ENCODE results near the gene DHX40. TPM values are rescaled to one million over a fixed set of nuclear protein-coding genes. Genes with fewer than 3 reads are reported as not detected.
A peak's percentile ranks its signal among the peaks of the same experiment; 100 is the strongest.
"Not testable (repeated sequence)": the region's sequence is repeated elsewhere in the genome, so short reads cannot be mapped to it uniquely, and the experiment has no call there.

The DHX40 gene
- total RNA-seq, 1 donor: 32.0 TPM

GRCh38 chr17:59558953-59559352, 6.5 kb upstream of the DHX40 start:
- DNase-seq (ENCODE audit: low read depth in 2 of 3, low spot score in 2 of 3): peak in 1 of 3 donors; percentile 39

- peak in 2 of 3 donors; percentile 41 to 67 for DNase-seq (ENCODE audit: low read depth in 2 of 3, low spot score in 2 of 3)
Observed at GRCh38 chr17:59561042-59561441, 4.4 kb upstream of the DHX40 start.

DNA sequence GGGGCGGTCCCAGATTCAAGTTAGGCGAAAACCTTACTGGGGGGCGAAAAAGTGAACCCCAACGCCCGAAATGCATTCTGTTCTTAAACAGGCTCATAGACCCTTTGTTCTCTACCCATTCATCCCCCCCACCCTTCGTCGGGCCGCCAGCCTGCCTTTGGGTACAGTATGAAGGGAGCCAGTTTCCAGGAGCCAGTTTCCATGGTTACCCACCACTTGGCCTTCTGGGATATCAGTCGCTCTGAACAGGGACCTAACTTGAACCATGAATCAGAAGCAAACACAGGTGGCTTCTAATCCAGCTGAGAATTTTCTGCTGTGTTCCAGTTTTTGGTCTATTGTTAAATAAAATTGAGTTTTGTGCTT, 532 bp downstream of the DHX40 start:
- DNase-seq (ENCODE audit: low read depth in 2 of 3, low spot score in 2 of 3): peak; percentile 26 to 76 (median 70)

GRCh38 chr17:59569151-59569550, 3.7 kb downstream of the DHX40 start:
- DNase-seq (ENCODE audit: low read depth in 2 of 3, low spot score in 2 of 3): not testable (repeated sequence)

- DNase-seq (ENCODE audit: low read depth in 2 of 3, low spot score in 2 of 3): no peak
Observed at GRCh38 chr17:59572301-59572924, 7.0 kb downstream of the DHX40 start.

- not testable (repeated sequence) for DNase-seq (ENCODE audit: low read depth in 2 of 3, low spot score in 2 of 3)
Observed at GRCh38 chr17:59584168-59584567, 18.8 kb downstream of the DHX40 start.

- DNase-seq (ENCODE audit: low read depth in 2 of 3, low spot score in 2 of 3): no peak
Observed at GRCh38 chr17:59600169-59600568, 34.8 kb downstream of the DHX40 start.

DNA sequence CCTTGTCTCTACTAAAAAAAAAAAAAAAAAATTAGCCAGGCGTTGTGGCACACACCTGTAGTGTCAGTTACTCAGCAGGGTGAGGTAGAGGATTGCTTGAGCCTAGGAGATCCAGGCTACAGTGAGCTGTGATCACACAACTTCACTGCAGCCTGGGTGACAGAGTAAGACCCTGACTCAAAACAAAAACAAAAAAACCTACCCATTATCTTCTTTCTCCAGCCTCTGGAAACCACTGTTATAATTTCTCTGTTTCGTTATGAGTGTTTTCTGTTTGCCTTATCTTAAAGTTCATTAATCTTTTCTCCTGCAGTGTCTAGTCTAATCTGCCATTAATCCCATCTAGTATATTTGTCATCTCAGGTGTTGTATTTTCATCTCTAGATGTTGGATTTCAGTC, 35.7 kb downstream of the DHX40 start:
- DNase-seq (ENCODE audit: low read depth in 2 of 3, low spot score in 2 of 3): no peak

GRCh38 chr17:59607061-59607460, 41.7 kb downstream of the DHX40 start:
- no peak for DNase-seq (ENCODE audit: low read depth in 2 of 3, low spot score in 2 of 3)

- peak in 1 of 3 donors; percentile 25 for DNase-seq (ENCODE audit: low read depth in 2 of 3, low spot score in 2 of 3)
Observed at GRCh38 chr17:59607817-59608403, 42.5 kb downstream of the DHX40 start.

- no peak for DNase-seq (ENCODE audit: low read depth in 2 of 3, low spot score in 2 of 3)
Observed at GRCh38 chr17:59611503-59611902, 46.1 kb downstream of the DHX40 start.

DNA sequence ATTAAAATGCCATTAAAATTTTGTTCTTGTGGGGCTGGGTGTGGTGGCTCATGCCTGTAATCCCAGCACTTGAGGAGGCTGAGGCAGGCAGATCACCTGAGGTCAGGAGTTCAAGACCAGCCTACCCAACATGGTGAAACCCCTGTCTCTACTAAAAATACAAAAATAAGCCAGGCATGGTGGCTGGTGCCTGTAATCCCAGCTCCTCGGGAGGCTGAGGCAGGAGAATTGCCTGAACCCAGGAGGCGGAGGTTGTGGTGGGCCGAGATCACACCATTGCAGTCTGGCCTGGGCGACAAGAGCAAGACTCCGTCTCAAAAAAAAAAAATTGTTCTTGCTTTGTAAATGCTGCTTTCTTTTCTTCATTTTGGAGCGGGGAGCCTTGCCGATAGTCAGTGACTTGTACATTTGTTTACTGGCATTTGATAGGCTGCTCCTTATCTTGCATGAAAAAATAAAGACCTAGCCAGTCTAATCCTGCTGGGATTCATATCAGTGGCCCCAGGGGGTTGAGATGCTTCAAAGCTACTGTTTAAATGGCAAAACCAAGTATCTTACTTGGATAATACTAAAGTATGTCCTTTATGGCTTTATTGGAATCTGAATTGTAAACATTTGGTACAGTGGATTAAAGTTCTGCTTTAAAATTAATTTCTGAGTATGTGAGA, 51.0 kb downstream of the DHX40 start:
- no peak for DNase-seq (ENCODE audit: low read depth in 2 of 3, low spot score in 2 of 3)

GRCh38 chr17:59617156-59617732, 51.8 kb downstream of the DHX40 start:
- no peak for DNase-seq (ENCODE audit: low read depth in 2 of 3, low spot score in 2 of 3)

DNA sequence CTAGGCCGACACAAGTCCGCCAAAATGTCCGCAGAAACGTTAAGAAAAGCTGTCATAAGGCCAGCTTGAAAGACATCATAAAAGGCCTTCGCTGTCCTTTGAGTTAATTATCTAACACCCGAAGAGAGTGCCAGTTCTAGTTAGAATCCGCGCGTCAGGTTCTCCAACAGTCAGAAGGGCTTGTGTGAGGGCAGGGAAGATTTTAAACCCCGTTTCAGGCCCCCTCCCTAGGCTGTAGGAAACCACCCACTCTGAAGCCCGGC, 53.6 kb downstream of the DHX40 start:
- DNase-seq (ENCODE audit: low read depth in 2 of 3, low spot score in 2 of 3): no peak

- DNase-seq (ENCODE audit: low read depth in 2 of 3, low spot score in 2 of 3): peak; percentile 96 to 99 (median 98)
Observed at GRCh38 chr17:59619298-59620063, 54.1 kb downstream of the DHX40 start, which contains the start of gene CLTC. Gene CLTC, plus strand, starts transcription at chr17:59619895. Its CDS starts 237 bp downstream, at chr17:59620132.

DNA sequence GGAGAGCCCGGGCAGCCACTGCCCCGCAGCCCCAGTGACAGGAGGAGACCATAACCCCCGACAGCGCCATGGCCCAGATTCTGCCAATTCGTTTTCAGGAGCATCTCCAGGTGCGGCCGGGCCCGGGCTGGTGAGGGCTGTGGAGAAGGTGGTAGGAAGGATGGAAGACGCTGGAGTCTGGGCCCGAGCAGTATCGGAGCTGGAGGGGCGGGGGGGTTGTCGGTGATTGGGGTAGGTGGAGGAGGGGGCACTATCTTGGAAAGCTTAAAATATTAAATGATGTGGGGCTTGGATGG, 54.6 kb downstream of the DHX40 start:
- no peak for DNase-seq (ENCODE audit: low read depth in 2 of 3, low spot score in 2 of 3)

GRCh38 chr17:59620518-59621259, 55.3 kb downstream of the DHX40 start:
- DNase-seq (ENCODE audit: low read depth in 2 of 3, low spot score in 2 of 3): peak in 1 of 3 donors; percentile 42

DNA sequence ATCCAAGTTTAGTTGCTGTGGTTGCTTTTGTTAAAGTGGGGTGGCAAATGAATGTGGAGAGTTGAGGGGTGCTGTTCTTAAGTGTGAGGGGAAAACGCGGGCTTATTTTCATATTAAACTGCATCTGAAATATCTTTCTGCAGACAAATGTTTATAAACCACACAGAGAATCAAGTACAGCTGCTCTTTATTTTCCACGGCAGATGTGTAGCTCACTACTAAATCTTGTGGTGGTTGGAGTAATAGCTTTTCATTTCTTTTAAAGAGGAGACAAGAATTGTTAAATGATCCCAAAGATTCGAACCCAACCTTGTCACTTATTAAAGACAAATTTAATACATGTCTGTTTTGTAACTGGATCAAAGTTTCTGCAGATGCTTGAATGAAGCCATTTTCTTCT, 56.4 kb downstream of the DHX40 start:
- no peak for DNase-seq (ENCODE audit: low read depth in 2 of 3, low spot score in 2 of 3)

GRCh38 chr17:59623151-59623550, 57.7 kb downstream of the DHX40 start:
- no peak for DNase-seq (ENCODE audit: low read depth in 2 of 3, low spot score in 2 of 3)

GRCh38 chr17:59626756-59627155, 61.3 kb downstream of the DHX40 start:
- DNase-seq (ENCODE audit: low read depth in 2 of 3, low spot score in 2 of 3): no peak

DNA sequence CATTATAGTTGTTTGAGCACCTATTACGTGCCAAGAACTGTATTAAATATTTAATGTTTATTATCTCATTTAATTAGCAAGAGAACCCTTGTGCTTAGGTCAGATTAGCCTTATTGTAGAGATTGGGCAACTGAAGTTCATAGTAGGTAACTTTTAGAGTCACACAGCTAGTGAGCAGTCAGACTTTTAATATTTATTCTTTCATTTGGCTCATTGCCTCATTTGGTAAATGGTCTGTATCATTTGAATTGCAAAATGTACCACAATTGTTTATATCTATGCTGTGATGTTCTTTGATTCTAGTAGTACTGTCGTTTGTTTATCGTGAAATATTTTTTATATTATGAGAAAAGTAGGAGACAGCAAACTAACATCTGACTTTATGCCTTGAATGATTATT, 61.9 kb downstream of the DHX40 start:
- DNase-seq (ENCODE audit: low read depth in 2 of 3, low spot score in 2 of 3): no peak

All from hematopoietic multipotent progenitor cell (in vitro differentiated cells).